Activated CD4-positive, alpha-beta memory T cell treated with anti-CD3 and anti-CD28 coated beads, Interleukin-2, amount 10 ng/mL, durations not matched to agents 7 days and 5 days (primary cell): ENCODE measurements around the gene CCDC106. TPM values are rescaled to one million over a fixed set of nuclear protein-coding genes. Genes with fewer than 3 reads are reported as not detected.

Experiments used
- CTCF ChIA-PET: fragments of 350-600 bp; sonication (Branson Sonifier 250); formaldehyde crosslinking; loops from one replicate; lab custom pipeline; 2021; ENCODE audit warnings: antibody characterized with exemption, inconsistent platforms; lab: Charles Lee
- POLR2A ChIA-PET: fragments of 350-600 bp; sonication (Branson Sonifier 250); formaldehyde crosslinking; loops from one replicate; lab custom pipeline; 2021; ENCODE audit warnings: antibody characterized with exemption; lab: Charles Lee
- DNase-seq: peaks from one replicate; pipeline ENCODE4 v3.0.0-alpha.2; 2020
- H3K27ac Mint-ChIP-seq: one replicate; pipeline ENCODE4 v1.8.0; 2021; ENCODE audit warnings: mild to moderate bottlenecking, mixed read lengths
- H3K27me3 Mint-ChIP-seq: one replicate; pipeline ENCODE4 v1.8.0; 2021; ENCODE audit warnings: mixed read lengths
- H3K36me3 Mint-ChIP-seq: one replicate; pipeline ENCODE4 v1.8.0; 2021; ENCODE audit warnings: low read depth, mixed read lengths
- H3K4me1 Mint-ChIP-seq: one replicate; pipeline ENCODE4 v1.8.0; 2021; ENCODE audit warnings: mixed read lengths
- H3K4me3 Mint-ChIP-seq: one replicate; pipeline ENCODE4 v1.8.0; 2021; ENCODE audit warnings: mild to moderate bottlenecking, mixed read lengths
- H3K9me3 Mint-ChIP-seq: one replicate; pipeline ENCODE4 v1.8.0; 2021; ENCODE audit warnings: mixed read lengths
- total RNA-seq, 2 experiments: library from RNA; stranded (reverse); gene quantifications; one replicate each; pipeline ENCODE4 v1.2.3, GENCODE V29; 2021

CCDC106 gene
- total RNA-seq, 2 experiments from 2014 or later, result 3.7 to 3.8 TPM

GRCh38 chr19:55686311-55687050, 38.5 kb downstream of the CCDC106 start:
- Mint-ChIP-seq H3K27me3 (no peaks in the 10 kb centered on the region), H3K4me3 (no peak overlapping the region), H3K4me1 (peaks cover 9% of the 10 kb centered on the region), H3K27ac (no peak overlapping the region), H3K36me3 (peaks cover 30% of the 10 kb centered on the region), H3K9me3 (no peaks in the 10 kb centered on the region)
- ChIA-PET CTCF (no interaction called here), POLR2A (no interaction called here)
- DNase-seq, result no peak

- Mint-ChIP-seq H3K4me1 (peaks cover 9% of the 10 kb centered on the region), H3K27me3 (no peaks in the 10 kb centered on the region), H3K9me3 (no peaks in the 10 kb centered on the region), H3K4me3 (no peak overlapping the region), H3K27ac (no peak overlapping the region), H3K36me3 (peaks cover 27% of the 10 kb centered on the region)
- CTCF ChIA-PET, result no interaction called here
- no peak for DNase-seq
- POLR2A ChIA-PET, result no interaction called here
These were observed 39.5 kb downstream of the CCDC106 start for GRCh38 chr19:55687281-55688201.

GRCh38 chr19:55688422-55689218, 40.6 kb downstream of the CCDC106 start:
- ChIA-PET CTCF (no interaction called here), POLR2A (no interaction called here)
- no peaks in the 10 kb centered on the region for H3K9me3 Mint-ChIP-seq
- no peak overlapping the region for H3K4me3 Mint-ChIP-seq
- peaks cover 30% of the 10 kb centered on the region for H3K36me3 Mint-ChIP-seq
- no peak for DNase-seq
- no peak overlapping the region for H3K27ac Mint-ChIP-seq
- H3K4me1 Mint-ChIP-seq, result peaks cover 9% of the 10 kb centered on the region
- no peaks in the 10 kb centered on the region for H3K27me3 Mint-ChIP-seq

- CTCF ChIA-PET, result no interaction called here
- POLR2A ChIA-PET, result no interaction called here
- H3K36me3 Mint-ChIP-seq, result peaks cover 32% of the 10 kb centered on the region
- H3K4me1 Mint-ChIP-seq, result peaks cover 9% of the 10 kb centered on the region
- no peak overlapping the region for H3K4me3 Mint-ChIP-seq
- H3K9me3 Mint-ChIP-seq, result no peaks in the 10 kb centered on the region
- no peak overlapping the region for H3K27ac Mint-ChIP-seq
- no peak for DNase-seq
- H3K27me3 Mint-ChIP-seq, result no peaks in the 10 kb centered on the region
These were observed 41.5 kb downstream of the CCDC106 start for GRCh38 chr19:55689411-55690108.

GRCh38 chr19:55690109-55690768, 42.2 kb downstream of the CCDC106 start:
- Mint-ChIP-seq H3K36me3 (peaks cover 27% of the 10 kb centered on the region), H3K4me1 (peaks cover 9% of the 10 kb centered on the region), H3K27ac (no peak overlapping the region), H3K9me3 (no peaks in the 10 kb centered on the region), H3K4me3 (no peak overlapping the region), H3K27me3 (no peaks in the 10 kb centered on the region)
- CTCF ChIA-PET, result no interaction called here
- POLR2A ChIA-PET, result no interaction called here
- no peak for DNase-seq

GRCh38 chr19:55690769-55691545, 42.9 kb downstream of the CCDC106 start:
- no peak for DNase-seq
- no peaks in the 10 kb centered on the region for H3K9me3 Mint-ChIP-seq
- peaks cover 9% of the 10 kb centered on the region for H3K4me1 Mint-ChIP-seq
- H3K4me3 Mint-ChIP-seq, result no peak overlapping the region
- H3K36me3 Mint-ChIP-seq, result peaks cover 25% of the 10 kb centered on the region
- H3K27me3 Mint-ChIP-seq, result no peaks in the 10 kb centered on the region
- H3K27ac Mint-ChIP-seq, result no peak overlapping the region
- POLR2A ChIA-PET, result no interaction called here
- CTCF ChIA-PET, result no interaction called here

GRCh38 chr19:55691561-55692481, 43.8 kb downstream of the CCDC106 start:
- Mint-ChIP-seq H3K27ac (no peak overlapping the region), H3K4me3 (no peak overlapping the region), H3K36me3 (peaks cover 26% of the 10 kb centered on the region), H3K9me3 (no peaks in the 10 kb centered on the region), H3K27me3 (no peaks in the 10 kb centered on the region), H3K4me1 (peaks cover 9% of the 10 kb centered on the region)
- DNase-seq, result no peak
- ChIA-PET POLR2A (no interaction called here), CTCF (no interaction called here)

- Mint-ChIP-seq H3K4me3 (no peak overlapping the region), H3K36me3 (peaks cover 31% of the 10 kb centered on the region), H3K4me1 (peaks cover 7% of the 10 kb centered on the region), H3K27ac (no peak overlapping the region), H3K27me3 (no peaks in the 10 kb centered on the region), H3K9me3 (no peaks in the 10 kb centered on the region)
- ChIA-PET POLR2A (no interaction called here), CTCF (no interaction called here)
- no peak for DNase-seq
These were observed 44.7 kb downstream of the CCDC106 start for GRCh38 chr19:55692681-55693081.

GRCh38 chr19:55693336-55693974, 45.4 kb downstream of the CCDC106 start:
- H3K9me3 Mint-ChIP-seq, result no peaks in the 10 kb centered on the region
- no peaks in the 10 kb centered on the region for H3K27me3 Mint-ChIP-seq
- ChIA-PET POLR2A (no interaction called here), CTCF (interaction anchor here (0.9 kb wide), 1 partner anchor 10 kb away, joined by 3 read pairs; no protein-coding TSS in a partner anchor)
- peaks cover 35% of the 10 kb centered on the region for H3K36me3 Mint-ChIP-seq
- DNase-seq, result no peak
- H3K4me1 Mint-ChIP-seq, result peaks cover 2% of the 10 kb centered on the region
- no peak overlapping the region for H3K27ac Mint-ChIP-seq
- no peak overlapping the region for H3K4me3 Mint-ChIP-seq

GRCh38 chr19:55694241-55694655, 46.2 kb downstream of the CCDC106 start:
- Mint-ChIP-seq H3K4me3 (no peak overlapping the region), H3K4me1 (no peaks in the 10 kb centered on the region), H3K9me3 (no peaks in the 10 kb centered on the region), H3K27me3 (no peaks in the 10 kb centered on the region), H3K36me3 (peaks cover 32% of the 10 kb centered on the region), H3K27ac (no peak overlapping the region)
- CTCF ChIA-PET, result no interaction called here
- DNase-seq, result no peak
- POLR2A ChIA-PET, result no interaction called here
